ENCODE measurements around the gene RASAL2. TPM values are rescaled to one million over a fixed set of nuclear protein-coding genes. Genes with fewer than 3 reads are reported as not detected.

RASAL2 gene
- total and polyA plus RNA-seq, 2 experiments from 2014 or later, result 16.0 to 42.2 TPM

DNA sequence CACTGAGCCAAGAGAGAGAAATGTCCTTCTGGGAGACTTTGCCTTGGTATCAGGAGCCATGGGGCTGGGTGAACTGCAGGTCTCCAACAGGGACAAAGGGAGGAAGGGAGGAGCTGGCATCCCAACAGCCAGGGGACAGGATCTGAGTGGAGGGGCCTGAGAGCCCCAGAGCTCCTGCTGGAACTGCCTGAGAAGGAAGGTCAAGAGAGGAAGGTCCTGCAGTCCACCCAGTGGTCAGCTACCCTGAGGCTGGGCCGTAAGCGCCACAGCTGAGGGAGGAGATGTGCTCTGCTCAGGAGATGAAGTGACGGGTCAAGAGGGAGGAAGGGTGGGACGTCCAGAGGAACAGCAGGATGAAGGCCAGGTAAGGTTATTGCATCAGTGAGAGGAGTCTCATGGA lies 410.4 kb downstream of the RASAL2 start (continued):
- TF ChIP-seq, protein P1, sequence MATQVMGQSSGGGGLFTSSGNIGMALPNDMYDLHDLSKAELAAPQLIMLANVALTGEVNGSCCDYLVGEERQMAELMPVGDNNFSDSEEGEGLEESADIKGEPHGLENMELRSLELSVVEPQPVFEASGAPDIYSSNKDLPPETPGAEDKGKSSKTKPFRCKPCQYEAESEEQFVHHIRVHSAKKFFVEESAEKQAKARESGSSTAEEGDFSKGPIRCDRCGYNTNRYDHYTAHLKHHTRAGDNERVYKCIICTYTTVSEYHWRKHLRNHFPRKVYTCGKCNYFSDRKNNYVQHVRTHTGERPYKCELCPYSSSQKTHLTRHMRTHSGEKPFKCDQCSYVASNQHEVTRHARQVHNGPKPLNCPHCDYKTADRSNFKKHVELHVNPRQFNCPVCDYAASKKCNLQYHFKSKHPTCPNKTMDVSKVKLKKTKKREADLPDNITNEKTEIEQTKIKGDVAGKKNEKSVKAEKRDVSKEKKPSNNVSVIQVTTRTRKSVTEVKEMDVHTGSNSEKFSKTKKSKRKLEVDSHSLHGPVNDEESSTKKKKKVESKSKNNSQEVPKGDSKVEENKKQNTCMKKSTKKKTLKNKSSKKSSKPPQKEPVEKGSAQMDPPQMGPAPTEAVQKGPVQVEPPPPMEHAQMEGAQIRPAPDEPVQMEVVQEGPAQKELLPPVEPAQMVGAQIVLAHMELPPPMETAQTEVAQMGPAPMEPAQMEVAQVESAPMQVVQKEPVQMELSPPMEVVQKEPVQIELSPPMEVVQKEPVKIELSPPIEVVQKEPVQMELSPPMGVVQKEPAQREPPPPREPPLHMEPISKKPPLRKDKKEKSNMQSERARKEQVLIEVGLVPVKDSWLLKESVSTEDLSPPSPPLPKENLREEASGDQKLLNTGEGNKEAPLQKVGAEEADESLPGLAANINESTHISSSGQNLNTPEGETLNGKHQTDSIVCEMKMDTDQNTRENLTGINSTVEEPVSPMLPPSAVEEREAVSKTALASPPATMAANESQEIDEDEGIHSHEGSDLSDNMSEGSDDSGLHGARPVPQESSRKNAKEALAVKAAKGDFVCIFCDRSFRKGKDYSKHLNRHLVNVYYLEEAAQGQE (IDR thresholded peaks at IDR 0.05; ENCODE audit: unreplicated experiment), result no peak
- TF ChIP-seq ZNF114 (CRISPR knock-in tag; IDR thresholded peaks at IDR 0.05) (no peak), POLR2AphosphoS5 (IDR thresholded peaks at IDR 0.05; ENCODE audit: low read depth) (no peak), STAT1 (IDR thresholded peaks at IDR 0.05; ENCODE audit: unreplicated experiment) (no peak)

DNA sequence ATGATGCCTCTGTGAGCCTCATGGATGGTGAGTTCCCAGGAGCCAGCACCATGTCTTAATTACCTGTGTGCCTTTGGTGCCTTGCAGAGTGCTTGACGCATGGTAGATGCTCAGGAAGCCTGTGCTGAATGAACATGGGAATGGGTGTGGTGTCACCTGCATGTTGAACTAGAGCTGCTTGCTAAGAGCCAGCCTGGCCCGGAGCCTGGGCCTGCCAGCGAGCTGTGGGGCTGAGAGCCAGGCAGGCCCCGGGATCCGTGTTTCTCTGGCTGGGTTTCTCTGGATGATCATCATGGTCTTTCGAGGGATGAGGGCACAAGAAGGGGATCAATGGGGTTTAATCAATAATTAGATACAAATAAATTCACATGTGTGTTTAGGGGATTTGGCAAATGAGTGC lies 412.3 kb downstream of the RASAL2 start:
- Mint-ChIP-seq H3K27me3 (ENCODE audit: insufficient read depth, low read depth, poor library complexity) (peaks cover 4% of the 10 kb centered on the region), H3K27ac (no peak overlapping the region), H3K36me3 (ENCODE audit: low read depth) (no peaks in the 10 kb centered on the region), H3K4me1 (peaks cover 4% of the 10 kb centered on the region), H3K4me3 (no peak overlapping the region), H3K9me3 (no peaks in the 10 kb centered on the region)
- Histone ChIP-seq H3F3A (replicated peaks; ENCODE audit: low read depth) (no peaks in the 10 kb centered on the region; the same call in 1 of the 2 replicates), H3K27ac (ENCODE audit: low read depth) (no peak overlapping the region), H3K4me1 (ENCODE audit: insufficient read depth) (no peaks in the 10 kb centered on the region), H3K36me3 (ENCODE audit: insufficient read depth) (no peaks in the 10 kb centered on the region), H4K20me1 (replicated peaks; ENCODE audit: insufficient read depth) (no peaks in the 10 kb centered on the region), H3K27me3 (ENCODE audit: insufficient read depth) (no peaks in the 10 kb centered on the region), H3K79me2 (replicated peaks; ENCODE audit: insufficient read depth) (no peaks in the 10 kb centered on the region), H3K4me2 (no peak overlapping the region), H2AFZ (no peak overlapping the region), H3K4me3 (no peak overlapping the region), H3K9me2 (ENCODE audit: insufficient read depth) (no peaks in the 10 kb centered on the region; the same call in 1 of the 2 replicates)
- TF ChIP-seq, protein P2, sequence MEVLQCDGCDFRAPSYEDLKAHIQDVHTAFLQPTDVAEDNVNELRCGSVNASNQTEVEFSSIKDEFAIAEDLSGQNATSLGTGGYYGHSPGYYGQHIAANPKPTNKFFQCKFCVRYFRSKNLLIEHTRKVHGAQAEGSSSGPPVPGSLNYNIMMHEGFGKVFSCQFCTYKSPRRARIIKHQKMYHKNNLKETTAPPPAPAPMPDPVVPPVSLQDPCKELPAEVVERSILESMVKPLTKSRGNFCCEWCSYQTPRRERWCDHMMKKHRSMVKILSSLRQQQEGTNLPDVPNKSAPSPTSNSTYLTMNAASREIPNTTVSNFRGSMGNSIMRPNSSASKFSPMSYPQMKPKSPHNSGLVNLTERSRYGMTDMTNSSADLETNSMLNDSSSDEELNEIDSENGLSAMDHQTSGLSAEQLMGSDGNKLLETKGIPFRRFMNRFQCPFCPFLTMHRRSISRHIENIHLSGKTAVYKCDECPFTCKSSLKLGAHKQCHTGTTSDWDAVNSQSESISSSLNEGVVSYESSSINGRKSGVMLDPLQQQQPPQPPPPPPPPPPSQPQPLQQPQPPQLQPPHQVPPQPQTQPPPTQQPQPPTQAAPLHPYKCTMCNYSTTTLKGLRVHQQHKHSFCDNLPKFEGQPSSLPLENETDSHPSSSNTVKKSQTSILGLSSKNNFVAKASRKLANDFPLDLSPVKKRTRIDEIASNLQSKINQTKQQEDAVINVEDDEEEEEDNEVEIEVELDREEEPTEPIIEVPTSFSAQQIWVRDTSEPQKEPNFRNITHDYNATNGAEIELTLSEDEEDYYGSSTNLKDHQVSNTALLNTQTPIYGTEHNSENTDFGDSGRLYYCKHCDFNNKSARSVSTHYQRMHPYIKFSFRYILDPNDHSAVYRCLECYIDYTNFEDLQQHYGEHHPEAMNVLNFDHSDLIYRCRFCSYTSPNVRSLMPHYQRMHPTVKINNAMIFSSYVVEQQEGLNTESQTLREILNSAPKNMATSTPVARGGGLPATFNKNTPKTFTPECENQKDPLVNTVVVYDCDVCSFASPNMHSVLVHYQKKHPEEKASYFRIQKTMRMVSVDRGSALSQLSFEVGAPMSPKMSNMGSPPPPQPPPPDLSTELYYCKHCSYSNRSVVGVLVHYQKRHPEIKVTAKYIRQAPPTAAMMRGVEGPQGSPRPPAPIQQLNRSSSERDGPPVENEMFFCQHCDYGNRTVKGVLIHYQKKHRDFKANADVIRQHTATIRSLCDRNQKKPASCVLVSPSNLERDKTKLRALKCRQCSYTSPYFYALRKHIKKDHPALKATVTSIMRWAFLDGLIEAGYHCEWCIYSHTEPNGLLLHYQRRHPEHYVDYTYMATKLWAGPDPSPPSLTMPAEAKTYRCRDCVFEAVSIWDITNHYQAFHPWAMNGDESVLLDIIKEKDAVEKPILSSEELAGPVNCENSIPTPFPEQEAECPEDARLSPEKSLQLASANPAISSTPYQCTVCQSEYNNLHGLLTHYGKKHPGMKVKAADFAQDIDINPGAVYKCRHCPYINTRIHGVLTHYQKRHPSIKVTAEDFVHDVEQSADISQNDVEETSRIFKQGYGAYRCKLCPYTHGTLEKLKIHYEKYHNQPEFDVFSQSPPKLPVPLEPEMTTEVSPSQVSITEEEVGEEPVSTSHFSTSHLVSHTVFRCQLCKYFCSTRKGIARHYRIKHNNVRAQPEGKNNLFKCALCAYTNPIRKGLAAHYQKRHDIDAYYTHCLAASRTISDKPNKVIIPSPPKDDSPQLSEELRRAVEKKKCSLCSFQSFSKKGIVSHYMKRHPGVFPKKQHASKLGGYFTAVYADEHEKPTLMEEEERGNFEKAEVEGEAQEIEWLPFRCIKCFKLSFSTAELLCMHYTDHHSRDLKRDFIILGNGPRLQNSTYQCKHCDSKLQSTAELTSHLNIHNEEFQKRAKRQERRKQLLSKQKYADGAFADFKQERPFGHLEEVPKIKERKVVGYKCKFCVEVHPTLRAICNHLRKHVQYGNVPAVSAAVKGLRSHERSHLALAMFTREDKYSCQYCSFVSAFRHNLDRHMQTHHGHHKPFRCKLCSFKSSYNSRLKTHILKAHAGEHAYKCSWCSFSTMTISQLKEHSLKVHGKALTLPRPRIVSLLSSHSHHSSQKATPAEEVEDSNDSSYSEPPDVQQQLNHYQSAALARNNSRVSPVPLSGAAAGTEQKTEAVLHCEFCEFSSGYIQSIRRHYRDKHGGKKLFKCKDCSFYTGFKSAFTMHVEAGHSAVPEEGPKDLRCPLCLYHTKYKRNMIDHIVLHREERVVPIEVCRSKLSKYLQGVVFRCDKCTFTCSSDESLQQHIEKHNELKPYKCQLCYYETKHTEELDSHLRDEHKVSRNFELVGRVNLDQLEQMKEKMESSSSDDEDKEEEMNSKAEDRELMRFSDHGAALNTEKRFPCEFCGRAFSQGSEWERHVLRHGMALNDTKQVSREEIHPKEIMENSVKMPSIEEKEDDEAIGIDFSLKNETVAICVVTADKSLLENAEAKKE (CRISPR knock-in tag; IDR thresholded peaks at IDR 0.05), result no peak
- TF ChIP-seq JUNB (IDR thresholded peaks at IDR 0.05; ENCODE audit: unreplicated experiment) (no peak), NANOG (IDR thresholded peaks at IDR 0.05; ENCODE audit: borderline replicate concordance) (no peak)
- no peak for DNase-seq (ENCODE audit: low spot score)
- no peak for ATAC-seq

All from GM23338 (cell line).